K562 (cell line): Measurements from ENCODE around the gene SERPINE1. TPM values are rescaled to one million over a fixed set of nuclear protein-coding genes. Genes with fewer than 3 reads are reported as not detected.

Experiments
- ARNT ChIP-seq, 2 experiments: fragments of 450-650 bp; IDR thresholded peaks; 2 replicates each; pipeline ENCODE4 v1.6.1; 2016; ENCODE audit warnings: mild to moderate bottlenecking in 1 of 2
- BCOR ChIP-seq: fragments of 450-650 bp; IDR thresholded peaks from 2 replicates; pipeline ENCODE4 v1.6.1; 2016
- CBX3 ChIP-seq, 2 experiments: IDR thresholded peaks; 1 replicate in 1 of 2; 2 replicates in 1 of 2; pipeline ENCODE4 v1.6.1; 2012; ENCODE audit warnings: inconsistent platforms in 2 of 2, low read length in 2 of 2, borderline replicate concordance in 1 of 2, control low read depth in 1 of 2
- CHAMP1 ChIP-seq: fragments of 450-650 bp; IDR thresholded peaks from 2 replicates; pipeline ENCODE4 v1.6.1; 2016; ENCODE audit warnings: mild to moderate bottlenecking
- ESRRA ChIP-seq: fragments of 450-650 bp; IDR thresholded peaks from 2 replicates; pipeline ENCODE4 v1.6.1; 2014; ENCODE audit warnings: low read depth, mild to moderate bottlenecking, moderate library complexity, borderline replicate concordance
- ETS1 ChIP-seq: conservative IDR thresholded peaks from 2 replicates; pipeline ENCODE4 v1.6.1; 2011; ENCODE audit warnings: low read depth, mild to moderate bottlenecking, low read length; ENCODE audit not compliant: control insufficient read depth
- JUN ChIP-seq, 2 experiments: sonication (generic) in 1 of 2; formaldehyde crosslinking in 1 of 2; IDR thresholded peaks; 2 replicates each; pipeline versions ENCODE4 v1.6.1 to v1.8.0; 2012 to 2022; ENCODE audit warnings: borderline replicate concordance in 2 of 2, mild to moderate bottlenecking in 2 of 2, improper control_type of control experiment in 1 of 2, low read depth in 1 of 2, low read length in 1 of 2, missing genetic modification reagents in 1 of 2
- KLF1 ChIP-seq: fragments of 450-650 bp; IDR thresholded peaks from 2 replicates; pipeline ENCODE4 v1.6.1; 2016; ENCODE audit warnings: missing genetic modification characterization, missing compliant biosample characterization
- MAFG ChIP-seq: fragments of 450-650 bp; conservative IDR thresholded peaks from 2 replicates; pipeline ENCODE4 v1.6.1; 2016; ENCODE audit warnings: missing genetic modification characterization, missing compliant biosample characterization
- MTA1 ChIP-seq: fragments of 450-650 bp; IDR thresholded peaks from 2 replicates; pipeline ENCODE4 v1.6.1; 2017; ENCODE audit warnings: borderline replicate concordance
- MTA2 ChIP-seq: fragments of 450-650 bp; IDR thresholded peaks from 2 replicates; pipeline ENCODE4 v1.6.1; 2016; ENCODE audit warnings: low read depth
- NCOA4 ChIP-seq: fragments of 450-650 bp; IDR thresholded peaks from 2 replicates; pipeline ENCODE4 v1.6.1; 2018; ENCODE audit warnings: mild to moderate bottlenecking; ENCODE audit not compliant: partially characterized antibody
- NR2C2 ChIP-seq, 2 experiments: fragments of 200-800 bp in 1 of 2; sonication (Bioruptor generic) in 1 of 2; sonication (generic) in 1 of 2; formaldehyde crosslinking in 1 of 2; IDR thresholded peaks; 2 replicates each; pipeline versions ENCODE4 v1.6.1 to v1.8.0; 2016 to 2022; ENCODE audit warnings: mild to moderate bottlenecking in 1 of 2, missing compliant biosample characterization in 1 of 2, missing genetic modification characterization in 1 of 2, missing genetic modification reagents in 1 of 2
- NR2F6 ChIP-seq: fragments of 450-650 bp; formaldehyde crosslinking; IDR thresholded peaks from 2 replicates; pipeline ENCODE4 v1.4.0; 2020; ENCODE audit warnings: mild to moderate bottlenecking
- NR3C1 ChIP-seq: sonication (generic); formaldehyde crosslinking; IDR thresholded peaks from 2 replicates; pipeline ENCODE4 v1.8.1; 2022; ENCODE audit warnings: missing genetic modification reagents
- POLR2AphosphoS2 ChIP-seq: IDR thresholded peaks from 2 replicates; pipeline ENCODE4 v1.6.1; 2012; ENCODE audit warnings: low read length, improper control_type of control experiment
- SMAD3 ChIP-seq: fragments of 450-650 bp; formaldehyde crosslinking; conservative IDR thresholded peaks from 2 replicates; pipeline ENCODE4 v1.4.0; 2020; ENCODE audit warnings: mild to moderate bottlenecking
- STAG1 ChIP-seq: sonication (generic); formaldehyde crosslinking; IDR thresholded peaks from 2 replicates; pipeline ENCODE4 v1.5.0; 2020; ENCODE audit warnings: missing genetic modification reagents, borderline replicate concordance
- TCF3 ChIP-seq: sonication (generic); formaldehyde crosslinking; IDR thresholded peaks from 2 replicates; pipeline ENCODE4 v1.4.0; 2020; ENCODE audit warnings: mild to moderate bottlenecking, missing genetic modification reagents
- YY1 ChIP-seq, 3 experiments: IDR thresholded peaks; 2 replicates each; pipeline ENCODE4 v1.6.1; 2011; ENCODE audit warnings: low read length in 2 of 3, mild to moderate bottlenecking in 2 of 3, moderate library complexity in 2 of 3, borderline replicate concordance in 1 of 3, control low read depth in 1 of 3, low read depth in 1 of 3; ENCODE audit not compliant: insufficient read depth in 3 of 3, insufficient replicate concordance in 2 of 3, control insufficient read depth in 1 of 3, insufficient read length in 1 of 3; ENCODE audit errors: extremely low read depth in 1 of 3
- ZBTB7A ChIP-seq: IDR thresholded peaks from 2 replicates; pipeline ENCODE4 v1.6.1; 2011; ENCODE audit warnings: low read depth, mild to moderate bottlenecking, low read length, moderate library complexity, borderline replicate concordance; ENCODE audit not compliant: control insufficient read depth
- ZC3H4 ChIP-seq: sonication (generic); formaldehyde crosslinking; IDR thresholded peaks from 2 replicates; pipeline ENCODE4 v1.9.0; 2021; ENCODE audit warnings: missing genetic modification reagents, borderline replicate concordance
- polyA plus RNA-seq, 8 experiments: library from polyadenylated mRNA; depleted of rRNA in 4 of 8; stranded (reverse) in 5 of 8; unstranded in 3 of 8; fragments of >200 nt; fragmentation: Nextera tagmentation in 2 of 8; fragmentation: Illumina TruSeq in 1 of 8; extraction: Ambion mirVana in 2 of 8; extraction: Trizol in 1 of 8; gene quantifications; 2 replicates each; pipeline versions ENCODE4 v1.2.1 to v1.2.3, GENCODE V29; 2011 to 2014; ENCODE audit warnings: inconsistent platforms in 1 of 8, missing spikeins in 1 of 8
- total RNA-seq, 7 experiments: library from RNA; depleted of rRNA in 6 of 7; stranded (reverse); fragments of >200 nt in 6 of 7; fragmentation: Illumina TruSeq in 2 of 7; extraction: Trizol in 2 of 7; gene quantifications; 2 replicates each; pipeline versions ENCODE4 v1.2.1 to v1.2.3, GENCODE V29; 2011 to 2021; ENCODE audit warnings: low replicate concordance in 1 of 7

Gene SERPINE1
- total and polyA plus RNA-seq, 9 of the 15 experiments (the other 6 are each of a cell fraction or from before 2014, with no cell fraction given): 0.22 to 4.8 (median 0.91) TPM

GRCh38 chr7:101165075-101165957, 38.4 kb downstream of the SERPINE1 start, which contains the start of gene VGF (continued):
- TF ChIP-seq ZC3H4 (CRISPR knock-in tag): no peak
- TF ChIP-seq CHAMP1: no peak
- TF ChIP-seq ETS1: peak; percentile 91
- peak; percentile 89 for TF ChIP-seq JUN (IDR thresholded peaks at IDR 0.05; ENCODE audit: borderline replicate concordance, low read depth, low read length)
- TF ChIP-seq JUN (CRISPR knock-in tag; IDR thresholded peaks at IDR 0.05; ENCODE audit: borderline replicate concordance): peak; percentile 88; the same call in 1 of the 2 replicates
- TF ChIP-seq BCOR: peak; percentile 22; the same call in 1 of the 2 replicates
- no peak for TF ChIP-seq MTA1
- TF ChIP-seq ARNT (IDR thresholded peaks at IDR 0.05): no peak
- TF ChIP-seq MAFG: no peak
- TF ChIP-seq NR3C1 (CRISPR knock-in tag): peak; percentile 97
- peak in 1 of 2 experiments; percentile 66; a peak in 1 of 3 replicates for TF ChIP-seq CBX3 (IDR thresholded peaks at IDR 0.05; ENCODE audit: borderline replicate concordance in 1 of 2, low read length in 2 of 2)
- peak; percentile 96 for TF ChIP-seq KLF1 (tag)
- TF ChIP-seq MTA2: no peak
- TF ChIP-seq YY1 (IDR thresholded peaks at IDR 0.05; ENCODE audit: borderline replicate concordance in 1 of 3, control insufficient read depth in 1 of 3, extremely low read depth in 1 of 3, insufficient read depth in 3 of 3, insufficient read length in 1 of 3, insufficient replicate concordance in 2 of 3, low read depth in 1 of 3, low read length in 2 of 3): peak in 1 of 3 experiments; percentile 69
- TF ChIP-seq ESRRA: peak; percentile 19; the same call in 1 of the 2 replicates
- no peak for TF ChIP-seq ZBTB7A
- TF ChIP-seq TCF3 (CRISPR knock-in tag): peak; percentile 49
- no peak for TF ChIP-seq POLR2AphosphoS2
- TF ChIP-seq NR2F6 (CRISPR knock-in tag): no peak
- TF ChIP-seq SMAD3 (CRISPR knock-in tag): no peak; the same call in 1 of the 2 replicates
- TF ChIP-seq STAG1 (CRISPR knock-in tag): peak; percentile 43; the same call in 1 of the 2 replicates
- no peak for TF ChIP-seq NCOA4
- TF ChIP-seq NR2C2 (CRISPR knock-in tag; IDR thresholded peaks at IDR 0.05): peak; percentile 89
- TF ChIP-seq NR2C2 (tag; IDR thresholded peaks at IDR 0.05): no peak
